ENCODE data around the gene PROSER3. TPM values are rescaled to one million over a fixed set of nuclear protein-coding genes. Genes with fewer than 3 reads are reported as not detected.

PROSER3 gene
- total and polyA plus RNA-seq, 4 donors: 10.0 to 32.2 (median 12.1) TPM

DNA sequence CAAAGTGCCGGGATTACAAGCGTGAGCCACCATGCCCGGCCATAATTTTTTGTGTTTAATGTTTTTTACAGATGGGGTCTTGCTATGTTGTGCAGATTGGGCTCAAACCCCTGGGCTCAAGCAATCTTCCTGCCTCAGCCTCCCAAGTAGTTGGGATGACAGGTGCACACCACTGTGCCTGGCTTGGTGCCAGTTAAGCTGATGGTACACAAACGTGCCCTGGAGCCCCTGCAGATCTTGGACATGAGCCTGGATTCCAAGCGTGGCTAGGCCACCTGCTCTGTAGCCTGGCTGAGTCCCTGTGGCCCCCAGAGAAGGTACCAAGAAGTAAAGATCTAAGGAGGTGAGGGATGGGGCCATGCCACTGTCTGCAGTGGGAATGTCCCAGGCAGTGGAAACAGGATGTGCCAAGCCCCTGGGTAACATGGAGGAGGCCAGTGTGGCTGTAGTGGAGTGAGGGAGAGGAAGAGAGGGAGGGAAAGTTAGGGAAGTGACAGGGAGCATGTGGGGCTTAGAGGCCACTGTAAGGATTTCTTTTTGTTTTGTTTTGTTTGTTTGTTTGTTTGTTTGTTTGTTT is 47.6 kb downstream of the PROSER3 start:
- Histone ChIP-seq H3K27ac (ENCODE audit: low read depth in 1 of 2, low read length in 1 of 2) (no peak overlapping the region), H3K27me3 (ENCODE audit: control insufficient read depth in 3 of 3, insufficient read depth in 3 of 3, low read length in 2 of 3) (no peaks in the 10 kb centered on the region), H3K4me3 (no peak overlapping the region), H3K9ac (ENCODE audit: insufficient read depth in 1 of 2, low read length in 2 of 2) (no peak overlapping the region), H3K4me1 (ENCODE audit: control insufficient read depth in 5 of 5, insufficient read depth in 5 of 5, low read length in 5 of 5) (no peaks in the 10 kb centered on the region), H3K9me3 (ENCODE audit: control insufficient read depth in 4 of 4, insufficient read depth in 3 of 4, low read length in 3 of 4) (peaks cover 0 to 6% (median 0%) of the 10 kb centered on the region in 4 donors), H3K36me3 (ENCODE audit: control insufficient read depth in 4 of 4, insufficient read depth in 4 of 4, low read length in 4 of 4) (no peaks in the 10 kb centered on the region)
- 66 to 74% methylated on average over 5 of the region's 5 CpGs for WGBS, 2 donors
- DNase-seq: no peak
- no peak for ATAC-seq (ENCODE audit: insufficient read depth, low FRiP score)
- TF ChIP-seq, protein P1, sequence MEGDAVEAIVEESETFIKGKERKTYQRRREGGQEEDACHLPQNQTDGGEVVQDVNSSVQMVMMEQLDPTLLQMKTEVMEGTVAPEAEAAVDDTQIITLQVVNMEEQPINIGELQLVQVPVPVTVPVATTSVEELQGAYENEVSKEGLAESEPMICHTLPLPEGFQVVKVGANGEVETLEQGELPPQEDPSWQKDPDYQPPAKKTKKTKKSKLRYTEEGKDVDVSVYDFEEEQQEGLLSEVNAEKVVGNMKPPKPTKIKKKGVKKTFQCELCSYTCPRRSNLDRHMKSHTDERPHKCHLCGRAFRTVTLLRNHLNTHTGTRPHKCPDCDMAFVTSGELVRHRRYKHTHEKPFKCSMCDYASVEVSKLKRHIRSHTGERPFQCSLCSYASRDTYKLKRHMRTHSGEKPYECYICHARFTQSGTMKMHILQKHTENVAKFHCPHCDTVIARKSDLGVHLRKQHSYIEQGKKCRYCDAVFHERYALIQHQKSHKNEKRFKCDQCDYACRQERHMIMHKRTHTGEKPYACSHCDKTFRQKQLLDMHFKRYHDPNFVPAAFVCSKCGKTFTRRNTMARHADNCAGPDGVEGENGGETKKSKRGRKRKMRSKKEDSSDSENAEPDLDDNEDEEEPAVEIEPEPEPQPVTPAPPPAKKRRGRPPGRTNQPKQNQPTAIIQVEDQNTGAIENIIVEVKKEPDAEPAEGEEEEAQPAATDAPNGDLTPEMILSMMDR (IDR thresholded peaks at IDR 0.05; ENCODE audit: control extremely low read depth, extremely low read depth): no peak

DNA sequence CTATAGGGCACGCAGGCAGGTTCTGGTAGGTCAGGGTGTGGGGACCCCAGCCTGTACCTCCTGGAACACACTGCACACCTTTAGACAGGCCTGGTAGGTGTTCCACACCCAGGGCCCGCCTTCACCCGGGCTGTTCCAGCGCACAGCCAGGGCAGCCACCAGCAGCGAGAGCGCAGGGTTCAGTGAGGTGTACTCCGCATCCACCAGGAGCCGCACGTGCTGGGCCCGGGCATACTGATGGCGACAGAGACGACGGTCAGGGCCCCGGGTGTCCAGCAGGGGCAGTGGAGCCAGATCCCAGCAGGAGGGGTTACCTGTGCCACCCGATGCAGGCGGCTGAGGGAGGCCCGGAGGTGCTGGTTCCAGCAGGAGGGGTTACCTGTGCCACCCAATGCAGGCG is 48.6 kb downstream of the PROSER3 start:
- H3K9ac ChIP-seq (ENCODE audit: insufficient read depth in 1 of 2, low read length in 2 of 2): no peak overlapping the region
- no peak overlapping the region for H3K27ac ChIP-seq (ENCODE audit: low read depth in 1 of 2, low read length in 1 of 2)
- H3K4me1 ChIP-seq (ENCODE audit: control insufficient read depth in 5 of 5, insufficient read depth in 5 of 5, low read length in 5 of 5): no peaks in the 10 kb centered on the region
- 82 to 93% methylated on average over 18 of the region's 18 CpGs for WGBS, 2 donors
- H3K4me3 ChIP-seq: no peak overlapping the region
- peaks cover 0 to 4% (median 0%) of the 10 kb centered on the region in 3 donors for H3K27me3 ChIP-seq (ENCODE audit: control insufficient read depth in 3 of 3, insufficient read depth in 3 of 3, low read length in 2 of 3)
- H3K36me3 ChIP-seq (ENCODE audit: control insufficient read depth in 4 of 4, insufficient read depth in 4 of 4, low read length in 4 of 4): no peaks in the 10 kb centered on the region
- TF ChIP-seq, protein P1 (IDR thresholded peaks at IDR 0.05; ENCODE audit: control extremely low read depth, extremely low read depth): no peak
- DNase-seq (no peak), ATAC-seq (ENCODE audit: insufficient read depth, low FRiP score) (no peak)
- peaks cover 0 to 6% (median 0%) of the 10 kb centered on the region in 4 donors for H3K9me3 ChIP-seq (ENCODE audit: control insufficient read depth in 4 of 4, insufficient read depth in 3 of 4, low read length in 3 of 4)

DNA sequence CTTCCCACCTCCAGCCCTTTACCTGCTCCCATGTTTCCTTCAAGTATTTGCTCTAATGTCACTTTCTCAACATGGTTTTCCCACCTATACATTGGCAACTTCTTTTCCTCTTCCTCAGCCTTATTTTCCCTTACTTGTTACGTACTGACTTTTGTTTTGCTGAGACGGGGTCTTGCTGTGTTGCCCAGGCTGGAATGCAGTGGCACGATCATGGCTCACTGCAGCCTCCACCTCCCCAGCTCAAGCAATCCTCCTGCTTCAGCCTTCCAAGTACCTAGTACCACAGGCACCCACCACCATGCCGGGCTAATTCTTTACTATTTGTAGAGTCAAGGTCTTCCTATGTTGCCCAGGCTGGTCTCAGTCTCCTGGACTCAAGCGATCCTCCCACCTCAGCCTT is 49.7 kb downstream of the PROSER3 start:
- peaks cover 0 to 4% (median 0%) of the 10 kb centered on the region in 3 donors for H3K27me3 ChIP-seq (ENCODE audit: control insufficient read depth in 3 of 3, insufficient read depth in 3 of 3, low read length in 2 of 3)
- ATAC-seq (ENCODE audit: insufficient read depth, low FRiP score): no peak
- H3K4me3 ChIP-seq: no peak overlapping the region
- H3K36me3 ChIP-seq (ENCODE audit: control insufficient read depth in 4 of 4, insufficient read depth in 4 of 4, low read length in 4 of 4): no peaks in the 10 kb centered on the region
- TF ChIP-seq, protein P1 (IDR thresholded peaks at IDR 0.05; ENCODE audit: control extremely low read depth, extremely low read depth): no peak
- WGBS, 2 donors: 90 to 94% methylated on average over 5 of the region's 5 CpGs
- no peaks in the 10 kb centered on the region for H3K4me1 ChIP-seq (ENCODE audit: control insufficient read depth in 5 of 5, insufficient read depth in 5 of 5, low read length in 5 of 5)
- peaks cover 0 to 4% (median 0%) of the 10 kb centered on the region in 4 donors for H3K9me3 ChIP-seq (ENCODE audit: control insufficient read depth in 4 of 4, insufficient read depth in 3 of 4, low read length in 3 of 4)
- H3K27ac ChIP-seq (ENCODE audit: low read depth in 1 of 2, low read length in 1 of 2): no peak overlapping the region
- DNase-seq: no peak
- no peak overlapping the region for H3K9ac ChIP-seq (ENCODE audit: insufficient read depth in 1 of 2, low read length in 2 of 2)
